Measurements from ENCODE around the gene A2M.

DNA sequence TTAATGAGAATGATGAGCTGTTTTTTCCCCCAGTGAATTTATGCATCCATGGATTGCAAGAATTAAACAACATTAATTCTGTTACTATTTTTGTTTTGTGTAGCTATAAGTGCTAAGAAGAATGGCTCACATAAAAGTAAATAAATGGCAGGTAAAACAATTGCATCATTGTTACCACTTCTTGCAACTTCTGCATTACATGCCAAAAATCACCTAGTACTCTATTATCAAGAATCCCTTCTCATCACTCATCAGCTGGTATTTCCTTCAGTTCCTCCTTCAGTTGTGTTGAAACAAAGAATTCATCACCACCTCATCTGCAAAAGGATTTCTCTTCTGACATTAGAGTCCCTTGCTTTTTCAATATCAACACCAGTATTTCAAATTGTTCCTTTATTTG, 773 bp downstream of the A2M start:
- TF ChIP-seq, protein P1, sequence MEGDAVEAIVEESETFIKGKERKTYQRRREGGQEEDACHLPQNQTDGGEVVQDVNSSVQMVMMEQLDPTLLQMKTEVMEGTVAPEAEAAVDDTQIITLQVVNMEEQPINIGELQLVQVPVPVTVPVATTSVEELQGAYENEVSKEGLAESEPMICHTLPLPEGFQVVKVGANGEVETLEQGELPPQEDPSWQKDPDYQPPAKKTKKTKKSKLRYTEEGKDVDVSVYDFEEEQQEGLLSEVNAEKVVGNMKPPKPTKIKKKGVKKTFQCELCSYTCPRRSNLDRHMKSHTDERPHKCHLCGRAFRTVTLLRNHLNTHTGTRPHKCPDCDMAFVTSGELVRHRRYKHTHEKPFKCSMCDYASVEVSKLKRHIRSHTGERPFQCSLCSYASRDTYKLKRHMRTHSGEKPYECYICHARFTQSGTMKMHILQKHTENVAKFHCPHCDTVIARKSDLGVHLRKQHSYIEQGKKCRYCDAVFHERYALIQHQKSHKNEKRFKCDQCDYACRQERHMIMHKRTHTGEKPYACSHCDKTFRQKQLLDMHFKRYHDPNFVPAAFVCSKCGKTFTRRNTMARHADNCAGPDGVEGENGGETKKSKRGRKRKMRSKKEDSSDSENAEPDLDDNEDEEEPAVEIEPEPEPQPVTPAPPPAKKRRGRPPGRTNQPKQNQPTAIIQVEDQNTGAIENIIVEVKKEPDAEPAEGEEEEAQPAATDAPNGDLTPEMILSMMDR (IDR thresholded peaks at IDR 0.05): no peak
- TF ChIP-seq POLR2AphosphoS5 (IDR thresholded peaks at IDR 0.05): no peak

Data from suprapubic skin (tissue), 3 donors.